OCI-LY7 (cell line): ENCODE data around the gene GRK5.

Experiments
- EZH2phosphoT487 ChIP-seq: fragments of 200-600 bp; sonication (generic); IDR thresholded peaks from 2 replicates; pipeline ENCODE4 v1.6.1; 2018; ENCODE audit warnings: low read depth, borderline replicate concordance, mild to moderate bottlenecking, mixed run types, antibody characterized with exemption, low read length, moderate library complexity, mixed read lengths
- TF ChIP-seq, protein P1 (sequence below): fragments of 200-600 bp; sonication (generic); conservative IDR thresholded peaks from 2 replicates; pipeline ENCODE4 v1.5.1; 2014; ENCODE audit warnings: mild to moderate bottlenecking, antibody characterized with exemption, low read length, moderate library complexity, mixed read lengths

GRCh38 chr10:119210633-119211032, 3.3 kb downstream of the GRK5 start:
- TF ChIP-seq, protein P1, sequence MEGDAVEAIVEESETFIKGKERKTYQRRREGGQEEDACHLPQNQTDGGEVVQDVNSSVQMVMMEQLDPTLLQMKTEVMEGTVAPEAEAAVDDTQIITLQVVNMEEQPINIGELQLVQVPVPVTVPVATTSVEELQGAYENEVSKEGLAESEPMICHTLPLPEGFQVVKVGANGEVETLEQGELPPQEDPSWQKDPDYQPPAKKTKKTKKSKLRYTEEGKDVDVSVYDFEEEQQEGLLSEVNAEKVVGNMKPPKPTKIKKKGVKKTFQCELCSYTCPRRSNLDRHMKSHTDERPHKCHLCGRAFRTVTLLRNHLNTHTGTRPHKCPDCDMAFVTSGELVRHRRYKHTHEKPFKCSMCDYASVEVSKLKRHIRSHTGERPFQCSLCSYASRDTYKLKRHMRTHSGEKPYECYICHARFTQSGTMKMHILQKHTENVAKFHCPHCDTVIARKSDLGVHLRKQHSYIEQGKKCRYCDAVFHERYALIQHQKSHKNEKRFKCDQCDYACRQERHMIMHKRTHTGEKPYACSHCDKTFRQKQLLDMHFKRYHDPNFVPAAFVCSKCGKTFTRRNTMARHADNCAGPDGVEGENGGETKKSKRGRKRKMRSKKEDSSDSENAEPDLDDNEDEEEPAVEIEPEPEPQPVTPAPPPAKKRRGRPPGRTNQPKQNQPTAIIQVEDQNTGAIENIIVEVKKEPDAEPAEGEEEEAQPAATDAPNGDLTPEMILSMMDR, result no peak
- TF ChIP-seq EZH2phosphoT487, result no peak
